HepG2 (cell line): ENCODE data around the gene TJP3.
A peak's percentile ranks its signal among the peaks of the same experiment; 100 is the strongest.
"Not testable (repeated sequence)": the region's sequence is repeated elsewhere in the genome, so short reads cannot be mapped to it uniquely, and the experiment has no call there.

ENCODE experiments used
- ASH2L ChIP-seq: fragments of 300-600, 200-600 bp; sonication (generic); IDR thresholded peaks from 2 replicates; pipeline ENCODE4 v1.7.0; 2017; ENCODE audit warnings: low read depth, mild to moderate bottlenecking, moderate library complexity, mixed read lengths, low read length; ENCODE audit not compliant: insufficient read length
- EP300 ChIP-seq, 3 experiments: sonication (generic) in 1 of 3; formaldehyde crosslinking in 1 of 3; IDR thresholded peaks; 2 replicates each; pipeline versions ENCODE4 v1.5.1 to v1.6.1; 2011 to 2020; ENCODE audit warnings: low read depth in 2 of 3, low read length in 2 of 3, borderline replicate concordance in 1 of 3, improper control_type of control experiment in 1 of 3, mild to moderate bottlenecking in 1 of 3, missing genetic modification reagents in 1 of 3, moderate library complexity in 1 of 3
- FOSL1 ChIP-seq: sonication (generic); formaldehyde crosslinking; IDR thresholded peaks from 2 replicates; pipeline ENCODE4 v1.9.0; 2021; ENCODE audit warnings: missing genetic modification reagents, borderline replicate concordance
- FOXM1 ChIP-seq: sonication (generic); formaldehyde crosslinking; IDR thresholded peaks from 2 replicates; pipeline ENCODE4 v1.5.0; 2020; ENCODE audit warnings: missing genetic modification reagents
- JDP2 ChIP-seq: sonication (generic); formaldehyde crosslinking; IDR thresholded peaks from 2 replicates; pipeline ENCODE4 v1.8.1; 2022; ENCODE audit warnings: missing genetic modification reagents, borderline replicate concordance
- POLR2A ChIP-seq, 2 experiments: IDR thresholded peaks; 2 replicates each; pipeline ENCODE4 v1.6.1; 2011; ENCODE audit warnings: low read depth in 2 of 2, low read length in 2 of 2, mild to moderate bottlenecking in 1 of 2, moderate library complexity in 1 of 2; ENCODE audit not compliant: insufficient read depth in 1 of 2
- ZNF121 ChIP-seq: sonication (generic); formaldehyde crosslinking; IDR thresholded peaks from 2 replicates; pipeline ENCODE4 v1.5.0; 2020; ENCODE audit warnings: mild to moderate bottlenecking, missing genetic modification reagents
- ZNF780A ChIP-seq: sonication (generic); formaldehyde crosslinking; IDR thresholded peaks from 2 replicates; pipeline ENCODE4 v1.8.0; 2022; ENCODE audit warnings: mild to moderate bottlenecking, missing genetic modification reagents, moderate library complexity
- TF ChIP-seq, protein P1 (sequence below): sonication (generic); formaldehyde crosslinking; IDR thresholded peaks from 2 replicates; pipeline ENCODE4 v1.5.0; 2020; ENCODE audit warnings: missing genetic modification reagents
- TF ChIP-seq, protein P2 (sequence below): sonication (generic); formaldehyde crosslinking; IDR thresholded peaks from 2 replicates; pipeline ENCODE4 v1.5.0; 2020; ENCODE audit warnings: mild to moderate bottlenecking, missing genetic modification reagents, moderate library complexity
- TF ChIP-seq, protein P3 (sequence below): sonication (generic); formaldehyde crosslinking; IDR thresholded peaks from 2 replicates; pipeline ENCODE4 v1.4.0; 2020; ENCODE audit warnings: mild to moderate bottlenecking, missing genetic modification reagents
- TF ChIP-seq, protein P4 (sequence below): sonication (generic); formaldehyde crosslinking; conservative IDR thresholded peaks from 2 replicates; pipeline ENCODE4 v1.8.1; 2023; ENCODE audit warnings: missing genetic modification reagents

DNA sequence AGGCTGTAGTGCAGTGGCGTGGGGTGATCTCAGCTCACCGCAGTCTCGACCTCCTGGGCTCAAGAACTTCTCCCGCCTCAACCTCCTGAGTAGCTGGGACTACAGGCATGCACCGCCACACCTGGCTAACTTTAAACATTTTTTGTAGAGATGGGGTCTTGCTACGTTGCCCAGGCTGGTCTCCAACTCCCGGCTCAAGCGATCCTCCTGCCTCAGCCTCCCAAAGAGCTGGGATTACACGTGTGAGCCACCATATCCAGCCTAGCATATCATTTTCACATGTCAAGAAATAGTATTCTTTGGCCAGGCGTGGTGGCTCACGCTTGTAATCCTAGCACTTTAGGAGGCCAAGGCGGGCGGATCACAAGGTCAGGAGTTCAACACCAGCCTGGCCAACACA is 50.1 kb downstream of the TJP3 start:
- not testable (repeated sequence) for TF ChIP-seq ZNF780A (CRISPR knock-in tag); ASH2L; FOSL1 (CRISPR knock-in tag); JDP2 (CRISPR knock-in tag); FOXM1; EP300 (IDR thresholded peaks at IDR 0.05; ENCODE audit: low read depth in 2 of 2, low read length in 2 of 2); EP300 (CRISPR knock-in tag; IDR thresholded peaks at IDR 0.05; ENCODE audit: borderline replicate concordance); POLR2A (IDR thresholded peaks at IDR 0.05; ENCODE audit: insufficient read depth in 1 of 2, low read depth in 2 of 2, low read length in 2 of 2)
- TF ChIP-seq, protein P1, sequence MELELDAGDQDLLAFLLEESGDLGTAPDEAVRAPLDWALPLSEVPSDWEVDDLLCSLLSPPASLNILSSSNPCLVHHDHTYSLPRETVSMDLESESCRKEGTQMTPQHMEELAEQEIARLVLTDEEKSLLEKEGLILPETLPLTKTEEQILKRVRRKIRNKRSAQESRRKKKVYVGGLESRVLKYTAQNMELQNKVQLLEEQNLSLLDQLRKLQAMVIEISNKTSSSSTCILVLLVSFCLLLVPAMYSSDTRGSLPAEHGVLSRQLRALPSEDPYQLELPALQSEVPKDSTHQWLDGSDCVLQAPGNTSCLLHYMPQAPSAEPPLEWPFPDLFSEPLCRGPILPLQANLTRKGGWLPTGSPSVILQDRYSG (CRISPR knock-in tag): not testable (repeated sequence)
- TF ChIP-seq ZNF121: peak; percentile 84
- TF ChIP-seq, protein P2, sequence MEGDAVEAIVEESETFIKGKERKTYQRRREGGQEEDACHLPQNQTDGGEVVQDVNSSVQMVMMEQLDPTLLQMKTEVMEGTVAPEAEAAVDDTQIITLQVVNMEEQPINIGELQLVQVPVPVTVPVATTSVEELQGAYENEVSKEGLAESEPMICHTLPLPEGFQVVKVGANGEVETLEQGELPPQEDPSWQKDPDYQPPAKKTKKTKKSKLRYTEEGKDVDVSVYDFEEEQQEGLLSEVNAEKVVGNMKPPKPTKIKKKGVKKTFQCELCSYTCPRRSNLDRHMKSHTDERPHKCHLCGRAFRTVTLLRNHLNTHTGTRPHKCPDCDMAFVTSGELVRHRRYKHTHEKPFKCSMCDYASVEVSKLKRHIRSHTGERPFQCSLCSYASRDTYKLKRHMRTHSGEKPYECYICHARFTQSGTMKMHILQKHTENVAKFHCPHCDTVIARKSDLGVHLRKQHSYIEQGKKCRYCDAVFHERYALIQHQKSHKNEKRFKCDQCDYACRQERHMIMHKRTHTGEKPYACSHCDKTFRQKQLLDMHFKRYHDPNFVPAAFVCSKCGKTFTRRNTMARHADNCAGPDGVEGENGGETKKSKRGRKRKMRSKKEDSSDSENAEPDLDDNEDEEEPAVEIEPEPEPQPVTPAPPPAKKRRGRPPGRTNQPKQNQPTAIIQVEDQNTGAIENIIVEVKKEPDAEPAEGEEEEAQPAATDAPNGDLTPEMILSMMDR (CRISPR knock-in tag): not testable (repeated sequence)
- TF ChIP-seq, protein P3, sequence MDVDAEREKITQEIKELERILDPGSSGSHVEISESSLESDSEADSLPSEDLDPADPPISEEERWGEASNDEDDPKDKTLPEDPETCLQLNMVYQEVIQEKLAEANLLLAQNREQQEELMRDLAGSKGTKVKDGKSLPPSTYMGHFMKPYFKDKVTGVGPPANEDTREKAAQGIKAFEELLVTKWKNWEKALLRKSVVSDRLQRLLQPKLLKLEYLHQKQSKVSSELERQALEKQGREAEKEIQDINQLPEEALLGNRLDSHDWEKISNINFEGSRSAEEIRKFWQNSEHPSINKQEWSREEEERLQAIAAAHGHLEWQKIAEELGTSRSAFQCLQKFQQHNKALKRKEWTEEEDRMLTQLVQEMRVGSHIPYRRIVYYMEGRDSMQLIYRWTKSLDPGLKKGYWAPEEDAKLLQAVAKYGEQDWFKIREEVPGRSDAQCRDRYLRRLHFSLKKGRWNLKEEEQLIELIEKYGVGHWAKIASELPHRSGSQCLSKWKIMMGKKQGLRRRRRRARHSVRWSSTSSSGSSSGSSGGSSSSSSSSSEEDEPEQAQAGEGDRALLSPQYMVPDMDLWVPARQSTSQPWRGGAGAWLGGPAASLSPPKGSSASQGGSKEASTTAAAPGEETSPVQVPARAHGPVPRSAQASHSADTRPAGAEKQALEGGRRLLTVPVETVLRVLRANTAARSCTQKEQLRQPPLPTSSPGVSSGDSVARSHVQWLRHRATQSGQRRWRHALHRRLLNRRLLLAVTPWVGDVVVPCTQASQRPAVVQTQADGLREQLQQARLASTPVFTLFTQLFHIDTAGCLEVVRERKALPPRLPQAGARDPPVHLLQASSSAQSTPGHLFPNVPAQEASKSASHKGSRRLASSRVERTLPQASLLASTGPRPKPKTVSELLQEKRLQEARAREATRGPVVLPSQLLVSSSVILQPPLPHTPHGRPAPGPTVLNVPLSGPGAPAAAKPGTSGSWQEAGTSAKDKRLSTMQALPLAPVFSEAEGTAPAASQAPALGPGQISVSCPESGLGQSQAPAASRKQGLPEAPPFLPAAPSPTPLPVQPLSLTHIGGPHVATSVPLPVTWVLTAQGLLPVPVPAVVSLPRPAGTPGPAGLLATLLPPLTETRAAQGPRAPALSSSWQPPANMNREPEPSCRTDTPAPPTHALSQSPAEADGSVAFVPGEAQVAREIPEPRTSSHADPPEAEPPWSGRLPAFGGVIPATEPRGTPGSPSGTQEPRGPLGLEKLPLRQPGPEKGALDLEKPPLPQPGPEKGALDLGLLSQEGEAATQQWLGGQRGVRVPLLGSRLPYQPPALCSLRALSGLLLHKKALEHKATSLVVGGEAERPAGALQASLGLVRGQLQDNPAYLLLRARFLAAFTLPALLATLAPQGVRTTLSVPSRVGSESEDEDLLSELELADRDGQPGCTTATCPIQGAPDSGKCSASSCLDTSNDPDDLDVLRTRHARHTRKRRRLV (CRISPR knock-in tag): not testable (repeated sequence)
- TF ChIP-seq, protein P4, sequence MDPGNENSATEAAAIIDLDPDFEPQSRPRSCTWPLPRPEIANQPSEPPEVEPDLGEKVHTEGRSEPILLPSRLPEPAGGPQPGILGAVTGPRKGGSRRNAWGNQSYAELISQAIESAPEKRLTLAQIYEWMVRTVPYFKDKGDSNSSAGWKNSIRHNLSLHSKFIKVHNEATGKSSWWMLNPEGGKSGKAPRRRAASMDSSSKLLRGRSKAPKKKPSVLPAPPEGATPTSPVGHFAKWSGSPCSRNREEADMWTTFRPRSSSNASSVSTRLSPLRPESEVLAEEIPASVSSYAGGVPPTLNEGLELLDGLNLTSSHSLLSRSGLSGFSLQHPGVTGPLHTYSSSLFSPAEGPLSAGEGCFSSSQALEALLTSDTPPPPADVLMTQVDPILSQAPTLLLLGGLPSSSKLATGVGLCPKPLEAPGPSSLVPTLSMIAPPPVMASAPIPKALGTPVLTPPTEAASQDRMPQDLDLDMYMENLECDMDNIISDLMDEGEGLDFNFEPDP: not testable (repeated sequence)
